ENCODE measurements around the gene COX8A. TPM values are rescaled to one million over a fixed set of nuclear protein-coding genes. Genes with fewer than 3 reads are reported as not detected.

COX8A gene
- total RNA-seq, 2 donors from 2014 or later, result 258 to 298 TPM

GRCh38 chr11:64007629-64008282, 33.3 kb downstream of the COX8A start:
- peaks cover 86% of the 10 kb centered on the region for H3K27me3 Mint-ChIP-seq (ENCODE audit: insufficient read depth)
- Histone ChIP-seq H3K36me3 (ENCODE audit: control insufficient read depth, insufficient read depth, low read length) (no peaks in the 10 kb centered on the region), H3K4me1 (ENCODE audit: control insufficient read depth, insufficient read depth, low read length) (peaks cover 3% of the 10 kb centered on the region), H3K9ac (ENCODE audit: extremely low read depth, low read length, poor library complexity, severe bottlenecking) (no peak overlapping the region), H3K27ac (ENCODE audit: low read depth, low read length) (no peak overlapping the region), H3K27me3 (ENCODE audit: control insufficient read depth, insufficient read depth, low read length, poor library complexity, severe bottlenecking) (peaks cover 44% of the 10 kb centered on the region), H3K9me3 (ENCODE audit: control insufficient read depth, low read length) (no peaks in the 10 kb centered on the region), H3K4me3 (ENCODE audit: low read length) (peak overlapping the region; percentile 58)
- WGBS, 2 experiments (ENCODE audit: insufficient coverage in 1 of 2, insufficient read length in 1 of 2), result 6% methylated on average over 32 to 40 of the region's 40 CpGs
- peaks cover 14% of the 10 kb centered on the region for H3K4me1 Mint-ChIP-seq
- no peaks in the 10 kb centered on the region for H3K36me3 Mint-ChIP-seq (ENCODE audit: low read depth)
- H3K27ac Mint-ChIP-seq, result no peak overlapping the region
- peak; percentile 67 for TF ChIP-seq CTCF (conservative IDR thresholded peaks at IDR 0.05)
- H3K4me3 Mint-ChIP-seq, result peak overlapping the region; percentile 41
- DNase-seq, result peak; percentile 88
- peaks cover 12% of the 10 kb centered on the region for H3K9me3 Mint-ChIP-seq

GRCh38 chr11:64008283-64008913, 34.0 kb downstream of the COX8A start:
- Mint-ChIP-seq H3K36me3 (ENCODE audit: low read depth) (no peaks in the 10 kb centered on the region), H3K4me3 (peak overlapping the region; percentile 41), H3K27ac (no peak overlapping the region), H3K9me3 (peaks cover 12% of the 10 kb centered on the region), H3K27me3 (ENCODE audit: insufficient read depth) (peaks cover 82% of the 10 kb centered on the region), H3K4me1 (peaks cover 14% of the 10 kb centered on the region)
- DNase-seq, result no peak
- H3K9ac ChIP-seq (ENCODE audit: extremely low read depth, low read length, poor library complexity, severe bottlenecking), result no peak overlapping the region
- no peak overlapping the region for H3K4me3 ChIP-seq (ENCODE audit: low read length)
- WGBS, 2 experiments (ENCODE audit: insufficient coverage in 1 of 2, insufficient read length in 1 of 2), result 89 to 91% methylated on average over 15 to 26 of the region's 26 CpGs
- H3K36me3 ChIP-seq (ENCODE audit: control insufficient read depth, insufficient read depth, low read length), result no peaks in the 10 kb centered on the region
- peaks cover 44% of the 10 kb centered on the region for H3K27me3 ChIP-seq (ENCODE audit: control insufficient read depth, insufficient read depth, low read length, poor library complexity, severe bottlenecking)
- H3K9me3 ChIP-seq (ENCODE audit: control insufficient read depth, low read length), result no peaks in the 10 kb centered on the region
- peaks cover 3% of the 10 kb centered on the region for H3K4me1 ChIP-seq (ENCODE audit: control insufficient read depth, insufficient read depth, low read length)
- no peak for TF ChIP-seq CTCF (conservative IDR thresholded peaks at IDR 0.05)
- H3K27ac ChIP-seq (ENCODE audit: low read depth, low read length), result no peak overlapping the region

GRCh38 chr11:64008914-64009633, 34.7 kb downstream of the COX8A start:
- 84 to 86% methylated on average over 17 to 18 of the region's 18 CpGs for WGBS, 2 experiments (ENCODE audit: insufficient coverage in 1 of 2, insufficient read length in 1 of 2)
- Histone ChIP-seq H3K9ac (ENCODE audit: extremely low read depth, low read length, poor library complexity, severe bottlenecking) (no peak overlapping the region), H3K27ac (ENCODE audit: low read depth, low read length) (no peak overlapping the region), H3K9me3 (ENCODE audit: control insufficient read depth, low read length) (no peaks in the 10 kb centered on the region), H3K4me1 (ENCODE audit: control insufficient read depth, insufficient read depth, low read length) (peaks cover 3% of the 10 kb centered on the region), H3K27me3 (ENCODE audit: control insufficient read depth, insufficient read depth, low read length, poor library complexity, severe bottlenecking) (peaks cover 44% of the 10 kb centered on the region), H3K36me3 (ENCODE audit: control insufficient read depth, insufficient read depth, low read length) (no peaks in the 10 kb centered on the region), H3K4me3 (ENCODE audit: low read length) (no peak overlapping the region)
- DNase-seq, result peak; percentile 69
- Mint-ChIP-seq H3K36me3 (ENCODE audit: low read depth) (no peaks in the 10 kb centered on the region), H3K27me3 (ENCODE audit: insufficient read depth) (peaks cover 81% of the 10 kb centered on the region), H3K4me1 (peaks cover 14% of the 10 kb centered on the region), H3K27ac (no peak overlapping the region), H3K4me3 (no peak overlapping the region), H3K9me3 (peaks cover 12% of the 10 kb centered on the region)
- TF ChIP-seq CTCF (conservative IDR thresholded peaks at IDR 0.05), result no peak

Measured in endodermal cell (in vitro differentiated cells).